ENCODE data around the gene WNT11. TPM values are rescaled to one million over a fixed set of nuclear protein-coding genes. Genes with fewer than 3 reads are reported as not detected.
A peak's percentile ranks its signal among the peaks of the same experiment; 100 is the strongest.

Gene WNT11
- total RNA-seq, 1 donor from 2014 or later = 5.7 TPM

DNA sequence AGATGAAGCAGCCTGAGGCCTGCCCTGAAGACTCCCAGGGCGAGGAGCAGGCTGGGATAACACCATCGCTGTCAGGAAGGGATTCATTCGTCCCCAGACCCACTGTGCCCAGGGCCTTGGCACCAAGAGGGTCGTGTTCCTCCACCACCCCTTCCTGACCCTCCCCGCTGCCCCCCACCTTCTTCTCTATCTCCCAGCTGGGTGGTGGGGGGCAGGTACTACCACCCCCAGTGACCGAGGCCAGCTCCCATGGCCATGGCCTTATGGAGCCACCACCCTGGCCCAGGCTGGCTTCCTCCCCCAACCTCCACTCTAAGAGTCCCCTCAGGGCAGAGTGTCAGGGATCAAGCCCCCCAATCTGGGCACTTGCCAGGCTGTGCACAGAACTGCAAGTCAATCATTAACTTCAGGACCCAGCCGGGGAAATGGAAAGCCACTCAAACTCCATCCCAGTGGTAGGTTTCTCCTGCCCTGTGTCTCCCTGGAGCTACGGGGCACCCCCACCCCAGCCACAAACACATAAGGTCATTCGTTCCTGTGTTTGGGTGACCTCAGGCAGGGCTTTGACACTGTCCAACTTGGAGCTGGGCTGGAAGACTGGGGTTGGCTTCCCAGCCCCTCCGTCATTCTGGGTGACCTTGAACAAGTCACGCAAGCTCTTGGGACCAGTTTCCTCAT is 33.3 kb upstream of the WNT11 start:
- DNase-seq (ENCODE audit: low spot score in 2 of 2) = no peak
- no peak for FAIRE-seq

DNA sequence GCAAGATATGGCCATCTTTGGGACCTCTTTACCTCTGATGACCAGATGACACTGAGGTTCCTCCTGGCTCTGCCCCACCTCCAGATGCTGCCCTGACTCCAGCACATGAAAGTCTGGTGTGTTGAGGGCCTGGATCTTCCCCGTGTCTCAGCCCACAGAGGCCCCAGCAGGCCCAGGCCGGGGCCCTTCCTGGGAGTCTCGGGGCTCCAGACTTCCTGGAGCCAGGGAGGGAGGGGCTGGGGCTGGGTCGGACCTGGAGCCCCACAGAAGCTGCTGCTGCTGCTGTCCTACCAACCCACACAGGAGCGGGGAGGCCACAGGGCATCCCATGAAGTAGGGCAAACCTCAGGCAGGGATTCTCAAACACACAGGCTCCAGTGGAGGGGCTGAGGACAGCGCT is 32.2 kb upstream of the WNT11 start:
- no peak for FAIRE-seq

DNA sequence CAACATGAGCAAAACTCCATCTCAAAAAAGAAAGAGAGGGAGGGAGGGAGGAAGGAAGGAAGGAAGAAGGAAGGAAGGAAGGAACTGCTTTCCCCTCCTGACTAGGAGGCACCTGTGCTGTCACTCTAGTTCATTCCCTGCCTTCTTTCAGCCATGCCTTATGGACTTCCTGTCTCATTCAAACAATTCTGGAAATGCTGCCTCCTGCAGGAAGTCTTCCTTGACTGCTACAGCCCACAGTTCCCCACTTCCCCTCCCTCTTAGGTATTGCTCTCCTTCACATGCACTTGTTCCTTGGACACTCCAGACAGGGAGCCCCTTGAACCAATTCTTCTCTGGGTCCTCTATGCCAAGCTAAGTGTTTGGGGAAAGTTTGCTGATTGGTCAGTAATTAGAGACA is 31.6 kb upstream of the WNT11 start:
- no peak for DNase-seq (ENCODE audit: low spot score in 2 of 2)
- FAIRE-seq = no peak

More for the DNA sequence above, 32.2 kb upstream of the WNT11 start:
- no peak for DNase-seq (ENCODE audit: low spot score in 2 of 2)

DNA sequence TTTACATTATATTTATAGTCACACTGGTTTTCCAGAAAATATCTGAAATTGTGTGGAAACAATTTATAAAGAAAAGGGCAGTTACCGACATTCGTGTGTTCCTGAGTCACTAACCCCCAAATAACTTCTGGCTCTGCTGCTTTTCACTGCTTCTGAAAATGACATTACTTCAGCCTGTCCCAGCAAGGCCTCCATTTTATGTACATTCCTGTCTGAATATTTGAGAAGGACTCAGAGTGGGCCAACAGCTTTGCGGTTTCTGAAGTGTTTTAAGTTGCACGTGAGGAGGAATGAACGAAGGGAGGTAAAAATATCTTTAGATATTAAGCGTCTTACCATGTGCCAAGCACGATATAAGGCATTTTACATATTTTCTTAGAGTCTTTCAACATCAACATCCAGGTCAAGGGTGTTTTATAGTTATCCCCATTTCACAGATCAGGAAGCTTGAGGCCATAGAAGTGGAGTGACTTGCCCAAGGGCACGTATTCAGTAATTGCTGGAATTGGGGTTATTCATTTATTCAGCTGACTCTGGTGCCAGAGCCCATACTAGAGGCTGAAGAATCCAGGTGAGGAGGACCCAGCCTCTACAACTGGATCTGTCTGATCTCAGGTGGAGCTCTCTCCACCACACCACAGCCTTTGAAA is 30.8 kb upstream of the WNT11 start:
- FAIRE-seq = no peak
- DNase-seq (ENCODE audit: low spot score in 2 of 2) = no peak

DNA sequence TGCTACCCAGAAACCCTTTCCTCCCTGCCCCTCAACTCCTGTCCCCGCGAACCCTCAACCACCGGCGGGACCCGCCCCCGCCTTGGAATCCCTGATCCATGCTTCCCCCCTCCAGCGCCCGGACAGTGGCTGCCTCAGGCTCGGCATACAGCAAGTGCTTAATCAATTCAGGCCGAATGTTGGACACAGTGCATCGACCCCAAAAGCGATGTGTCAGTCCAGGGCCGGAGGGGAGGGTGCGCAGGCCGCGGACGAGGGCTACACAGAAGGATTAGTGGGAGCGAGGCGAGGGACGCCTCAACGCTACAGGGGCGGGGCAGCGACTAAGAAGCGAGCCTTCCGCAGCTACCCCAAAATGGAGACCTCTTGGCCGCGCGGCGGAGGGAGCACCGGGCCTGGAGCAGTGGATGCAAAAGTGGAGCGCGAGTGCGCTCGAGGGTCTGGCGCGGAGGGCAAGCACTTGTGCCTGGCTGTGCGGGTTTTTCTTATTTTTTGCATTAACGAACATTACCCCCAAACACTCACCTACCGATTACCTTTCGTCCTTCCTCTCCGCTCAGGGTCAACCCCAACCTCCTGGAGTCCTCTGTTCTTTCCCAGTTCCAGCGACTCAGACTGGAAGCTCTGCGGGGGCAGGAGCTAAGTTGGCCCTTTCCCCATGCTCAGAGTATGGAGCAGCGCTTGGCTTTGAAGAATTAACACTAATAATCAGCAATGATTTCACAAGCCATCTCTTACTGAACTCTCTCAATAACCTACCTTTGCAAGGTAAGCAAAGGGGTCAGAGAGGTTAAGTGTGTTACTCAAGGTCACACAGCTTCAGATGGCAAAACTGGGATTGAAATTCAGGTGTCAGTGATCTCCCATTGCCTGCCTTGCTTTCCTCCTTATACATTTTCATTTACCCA is 30.0 kb upstream of the WNT11 start:
- no peak for FAIRE-seq
- DNase-seq (ENCODE audit: low spot score in 2 of 2) = peak in 1 of 2 donors; percentile 55

DNA sequence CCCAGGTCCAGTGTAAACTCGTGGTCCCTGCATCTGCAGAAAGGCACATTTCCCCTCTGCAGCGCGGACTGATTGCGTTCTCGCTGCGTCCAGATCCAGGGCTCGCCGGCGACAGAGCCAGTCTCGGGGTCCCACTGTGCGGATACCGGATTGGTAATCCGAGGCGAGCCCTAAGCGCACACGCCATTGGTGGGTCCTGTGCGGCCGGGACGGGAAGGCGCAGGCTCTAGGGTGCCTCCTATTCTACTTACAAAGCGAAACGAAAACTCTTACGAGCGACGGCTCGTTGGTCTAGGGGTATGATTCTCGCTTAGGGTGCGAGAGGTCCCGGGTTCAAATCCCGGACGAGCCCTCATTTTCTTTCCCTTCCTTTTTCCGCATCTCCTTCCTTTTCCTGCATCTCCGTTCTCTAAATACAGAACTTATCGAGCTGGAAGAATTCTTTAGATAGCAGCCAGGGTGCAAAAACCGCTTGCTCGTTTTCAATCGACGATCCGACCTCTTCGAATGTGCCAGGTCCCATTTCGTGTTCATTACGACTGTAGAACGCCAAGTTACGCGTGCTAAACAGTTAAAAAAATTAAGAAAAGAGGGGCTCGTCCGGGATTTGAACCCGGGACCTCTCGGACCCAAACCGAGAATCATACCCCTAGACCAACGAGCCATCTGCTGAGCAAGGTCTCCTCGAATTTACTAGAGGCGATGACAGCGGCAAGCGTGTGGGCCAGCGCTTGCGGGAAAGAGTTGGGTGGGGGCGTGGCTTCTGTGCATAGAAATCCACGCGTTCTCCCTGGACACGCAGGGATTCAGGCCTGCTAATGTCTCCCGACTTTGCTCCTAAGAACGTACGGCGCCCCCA is 29.2 kb upstream of the WNT11 start:
- FAIRE-seq = no peak
- peak; percentile 82 to 93 for DNase-seq (ENCODE audit: low spot score in 2 of 2)

DNA sequence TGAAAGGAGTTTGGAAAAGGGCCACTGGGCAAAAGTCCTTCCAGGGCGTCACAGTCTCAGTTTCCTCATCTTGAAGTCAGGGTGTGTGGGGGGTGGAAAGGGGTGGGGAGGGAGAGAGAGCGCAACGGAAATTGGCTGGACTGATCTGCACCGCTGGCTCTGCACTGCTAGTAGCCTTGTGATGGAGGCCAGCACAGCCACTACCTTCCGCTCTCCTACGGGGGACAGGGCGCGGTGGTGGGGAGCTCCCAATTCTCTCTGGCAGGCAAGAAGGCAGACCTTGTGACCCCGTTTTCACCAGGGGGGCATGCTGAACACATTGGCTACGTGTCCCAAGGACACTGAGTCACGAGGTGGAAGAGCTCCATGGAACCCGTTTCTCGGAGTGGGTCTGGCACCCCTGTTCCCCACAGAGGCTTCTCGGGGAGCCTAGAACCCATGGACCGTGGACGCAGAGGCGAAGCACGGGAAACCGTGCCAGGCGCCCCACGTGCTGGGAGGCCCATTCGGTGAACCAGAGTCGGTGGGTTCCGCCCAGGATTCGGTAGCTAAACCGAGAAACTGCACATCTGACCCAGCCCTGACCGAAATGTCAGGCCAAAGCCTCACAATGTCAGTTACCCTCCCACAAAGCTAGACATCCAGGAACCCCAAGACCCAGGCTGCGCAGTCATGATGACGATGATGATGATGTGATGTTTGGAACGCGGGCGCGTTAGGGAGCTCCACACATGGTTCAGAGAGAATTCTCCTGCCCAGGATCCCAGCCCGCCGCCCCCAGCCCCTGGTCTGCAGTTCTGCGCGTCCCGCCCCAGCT is 28.3 kb upstream of the WNT11 start:
- no peak for FAIRE-seq
- peak; percentile 25 to 67 for DNase-seq (ENCODE audit: low spot score in 2 of 2)

DNA sequence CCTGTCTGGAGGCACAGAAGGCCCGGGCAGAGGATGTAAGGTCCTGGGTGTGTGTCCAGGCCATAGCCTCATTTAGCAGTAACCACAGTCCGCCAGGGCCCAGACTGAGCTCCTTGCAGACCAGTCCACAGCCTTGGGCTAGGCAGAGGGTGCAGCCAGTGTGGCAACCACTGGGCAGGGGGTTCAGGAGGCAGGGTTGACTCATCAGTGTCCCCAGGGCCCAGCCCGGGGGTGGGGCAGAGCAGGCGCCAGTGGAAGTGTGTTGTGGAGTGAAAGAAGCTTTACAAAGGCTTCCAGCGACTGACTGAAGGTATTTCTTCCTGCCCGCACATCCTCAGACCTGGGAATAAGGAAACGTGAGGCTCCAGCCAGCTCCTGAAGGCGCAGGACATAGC is 27.7 kb upstream of the WNT11 start:
- peak in 1 of 2 donors; percentile 58 for DNase-seq (ENCODE audit: low spot score in 2 of 2)
- FAIRE-seq = no peak

DNA sequence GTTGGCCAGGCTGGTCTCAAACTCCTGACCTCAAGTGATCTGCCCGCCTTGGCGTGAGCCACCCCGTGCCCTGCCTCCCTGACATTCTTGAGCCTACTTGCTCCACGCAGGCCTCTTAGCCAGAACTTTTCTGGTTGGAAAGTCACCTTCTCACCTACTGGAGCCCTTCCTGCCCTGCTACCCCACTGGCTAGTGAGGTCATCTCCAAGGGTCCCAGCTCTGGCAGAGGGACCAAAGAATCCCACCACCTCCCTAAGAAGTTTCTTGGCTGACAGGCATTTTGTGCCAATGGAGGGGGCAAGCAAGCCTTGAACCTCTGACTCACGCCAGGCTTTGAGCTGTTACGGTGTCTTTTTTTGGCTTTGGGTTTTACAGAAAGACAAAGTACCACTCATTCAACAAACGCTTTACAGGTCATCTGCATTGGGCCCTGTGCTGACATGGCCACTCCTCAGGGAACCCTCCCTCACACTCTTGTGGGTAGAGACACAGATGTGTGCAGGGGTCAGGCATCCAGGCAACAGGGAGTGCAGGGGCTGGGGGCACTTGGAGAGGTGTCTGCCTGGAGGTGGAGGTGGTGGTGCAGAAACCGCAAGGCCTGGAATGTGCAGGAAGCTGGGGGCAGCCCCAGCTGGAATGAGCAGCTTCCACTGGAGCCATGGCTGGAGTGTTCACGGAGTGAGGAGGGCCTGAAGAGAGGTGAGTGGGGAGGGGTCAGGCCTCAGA is 27.1 kb upstream of the WNT11 start:
- FAIRE-seq = no peak
- DNase-seq (ENCODE audit: low spot score in 2 of 2) = no peak

DNA sequence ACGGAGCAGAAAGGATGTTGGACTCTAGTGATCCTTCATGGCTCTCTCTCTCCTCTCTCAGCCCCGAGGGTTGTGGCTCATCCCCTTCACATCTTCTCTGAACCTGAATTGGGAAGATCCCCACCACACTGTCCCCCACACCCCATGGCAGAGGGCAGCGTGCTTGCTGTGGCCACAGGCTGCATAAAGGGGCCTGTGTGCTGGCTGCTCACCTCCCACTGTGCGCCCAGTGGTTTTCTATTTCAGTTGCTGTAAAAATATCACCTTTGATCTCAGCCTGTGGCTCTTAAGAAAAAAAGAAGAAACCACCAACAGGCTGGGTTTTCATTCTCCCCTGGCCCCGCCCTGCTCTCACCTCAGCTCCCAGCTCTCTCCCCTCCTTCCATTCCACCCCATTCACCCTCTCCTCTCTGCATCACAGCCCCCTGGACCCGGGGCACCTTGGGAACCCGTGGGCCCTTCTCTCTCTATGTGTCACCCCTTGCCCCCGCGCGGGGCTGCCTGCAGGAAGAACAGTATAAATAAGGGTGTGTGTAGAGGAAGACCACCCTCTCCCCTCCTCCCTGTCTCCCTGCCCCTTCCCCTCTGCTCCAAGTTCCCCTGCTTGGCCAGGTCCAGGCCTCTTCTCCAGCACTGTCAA is 25.8 kb upstream of the WNT11 start:
- FAIRE-seq = no peak
- DNase-seq (ENCODE audit: low spot score in 2 of 2) = no peak

DNA sequence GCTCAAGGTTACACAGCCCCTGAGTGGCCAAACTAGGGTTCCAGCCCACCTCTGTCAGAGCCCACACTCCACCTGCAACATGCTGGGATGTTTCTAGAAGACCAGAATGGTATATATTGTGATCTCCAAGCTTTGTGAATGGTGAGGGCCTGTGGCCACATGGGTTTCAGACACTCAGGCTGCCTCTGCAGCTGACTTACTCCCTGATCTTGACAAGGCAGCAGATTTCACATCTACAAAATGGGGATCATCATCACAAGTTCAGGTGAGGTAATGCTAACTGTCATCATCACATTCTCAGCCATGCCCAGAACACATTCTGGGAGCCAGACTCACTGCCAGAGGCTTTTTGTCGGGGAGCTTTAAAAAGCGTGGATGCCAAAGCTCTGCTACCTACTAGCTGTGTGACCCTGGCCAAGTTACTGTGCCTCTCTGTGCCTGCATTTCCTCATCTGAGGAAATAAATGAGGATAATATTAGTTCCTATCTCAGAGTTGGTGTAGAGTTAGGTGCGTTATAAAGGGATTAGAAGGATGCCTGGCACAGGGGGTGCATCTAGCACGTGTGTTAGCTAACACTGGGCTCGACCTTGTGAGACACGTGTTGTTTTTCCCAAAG is 24.9 kb upstream of the WNT11 start:
- no peak for FAIRE-seq
- DNase-seq (ENCODE audit: low spot score in 2 of 2) = no peak

DNA sequence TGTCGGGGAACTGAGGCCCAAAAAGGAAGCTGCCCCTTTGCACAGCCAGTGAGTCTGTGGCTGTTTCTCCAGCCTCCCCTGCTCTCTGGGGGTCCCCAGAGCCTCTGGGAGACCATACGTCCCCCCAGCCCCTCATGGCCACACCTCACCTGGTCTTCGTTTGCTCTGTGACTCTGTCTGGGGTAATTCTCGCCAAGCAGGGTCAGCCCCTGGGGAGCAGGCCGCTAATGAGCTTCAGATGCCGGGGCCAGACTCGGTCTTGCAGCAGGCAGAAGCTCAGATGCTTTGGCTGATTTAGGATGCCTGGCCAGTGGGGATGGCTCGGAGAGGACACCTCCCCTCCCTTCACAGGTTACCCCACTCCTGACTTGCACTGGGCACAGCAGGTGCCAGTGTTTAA is 24.1 kb upstream of the WNT11 start:
- DNase-seq (ENCODE audit: low spot score in 2 of 2) (no peak), FAIRE-seq (no peak)

DNA sequence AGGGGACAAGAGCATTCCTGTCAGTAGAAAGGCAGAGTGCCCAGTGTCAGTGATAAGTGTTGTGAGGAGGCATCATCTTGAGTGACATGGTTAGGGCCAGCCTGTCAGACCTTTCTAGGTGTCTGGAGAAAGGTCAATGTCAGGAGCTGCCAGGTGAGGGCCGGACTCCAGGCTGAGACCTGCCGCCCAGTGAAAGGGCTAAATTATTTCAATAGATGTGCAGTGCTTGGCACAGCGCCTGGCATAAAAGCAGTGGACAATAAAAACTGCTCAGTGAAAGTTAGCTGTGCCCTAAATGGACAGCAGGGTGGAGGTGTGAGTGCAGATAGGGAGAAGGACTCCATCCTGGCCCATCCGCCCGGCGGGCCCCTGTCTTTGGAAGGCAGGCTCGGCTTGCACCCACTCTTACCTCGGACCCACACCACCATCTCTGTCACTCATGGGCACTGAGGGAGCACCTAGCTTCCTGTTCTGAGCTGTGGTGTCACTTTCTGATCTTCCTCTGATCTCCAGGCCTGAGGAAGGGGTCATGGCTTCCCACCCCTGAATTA is 23.5 kb upstream of the WNT11 start:
- DNase-seq (ENCODE audit: low spot score in 2 of 2) = no peak
- FAIRE-seq = no peak

DNA sequence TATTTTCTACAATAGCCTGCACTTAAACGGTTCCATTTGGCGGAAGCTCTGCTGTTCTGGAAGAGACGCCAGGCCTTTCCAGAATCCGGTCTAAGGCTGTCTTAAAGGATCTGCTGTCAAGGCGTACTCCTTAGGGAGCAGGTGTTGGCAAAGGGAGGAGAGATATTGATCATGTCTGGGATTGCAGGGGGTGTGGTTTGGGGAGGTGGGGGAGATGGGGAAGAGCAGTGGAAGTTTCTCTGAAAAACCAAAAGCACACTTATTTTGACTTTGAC is 22.5 kb upstream of the WNT11 start:
- DNase-seq (ENCODE audit: low spot score in 2 of 2) (no peak), FAIRE-seq (no peak)

DNA sequence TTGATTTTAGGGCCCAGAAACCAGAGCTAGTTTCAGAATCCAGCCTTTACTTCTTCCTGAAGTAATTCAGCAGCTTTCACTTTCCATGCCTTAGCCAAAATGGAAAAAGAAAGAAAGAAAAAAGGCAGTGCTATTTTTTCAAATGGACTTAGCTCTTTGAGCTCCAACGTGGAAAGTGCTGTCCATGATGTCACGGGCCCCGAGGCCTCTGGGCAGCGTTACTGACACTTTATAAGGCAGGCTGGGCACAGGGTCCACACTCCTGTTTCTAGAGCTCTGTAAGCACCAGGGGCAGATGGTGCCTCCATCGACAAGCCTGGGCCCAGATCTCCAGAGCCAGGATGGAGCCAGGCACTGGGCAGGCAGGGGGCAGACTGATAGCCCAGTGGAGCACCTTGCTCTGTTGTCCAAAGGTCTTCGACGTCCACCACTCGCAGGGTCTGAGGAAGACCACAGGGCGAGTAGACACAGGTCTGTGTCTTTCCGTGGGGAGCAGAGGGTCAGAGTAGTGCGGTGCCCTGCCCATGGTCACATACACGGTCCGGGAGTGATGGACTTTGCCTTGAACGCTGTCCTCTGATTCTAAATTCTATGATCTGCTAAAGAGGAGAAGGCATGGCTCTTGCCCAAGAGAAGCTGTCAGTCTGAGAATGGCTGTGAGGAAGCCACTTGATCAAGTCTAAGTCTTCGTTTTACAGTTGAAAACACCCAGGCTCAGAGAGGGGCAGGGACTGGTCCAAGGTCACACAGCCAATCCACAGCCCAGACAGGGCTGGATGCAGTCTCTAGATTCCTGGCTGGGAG is 22.0 kb upstream of the WNT11 start:
- FAIRE-seq (no peak), DNase-seq (ENCODE audit: low spot score in 2 of 2) (no peak)

DNA sequence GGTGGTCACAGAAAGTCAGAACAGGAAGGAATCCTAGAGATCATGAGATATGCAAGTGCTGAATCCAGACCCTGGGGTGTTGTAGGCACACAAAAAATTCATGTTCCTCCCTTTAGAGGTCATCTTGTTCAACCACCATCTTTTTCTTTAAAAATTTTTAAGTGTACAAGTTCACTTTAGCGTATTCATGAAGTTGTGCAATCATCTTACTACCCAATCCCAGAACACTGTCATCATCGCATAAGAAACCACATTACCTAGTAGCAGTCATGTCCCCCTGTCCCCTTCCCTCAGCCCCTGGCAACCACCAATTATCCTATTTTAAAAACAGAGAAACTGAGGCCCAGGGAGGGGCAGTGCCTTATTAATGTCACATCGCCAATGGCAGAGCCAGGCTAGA is 20.3 kb upstream of the WNT11 start:
- FAIRE-seq (no peak), DNase-seq (ENCODE audit: low spot score in 2 of 2) (no peak)

DNA sequence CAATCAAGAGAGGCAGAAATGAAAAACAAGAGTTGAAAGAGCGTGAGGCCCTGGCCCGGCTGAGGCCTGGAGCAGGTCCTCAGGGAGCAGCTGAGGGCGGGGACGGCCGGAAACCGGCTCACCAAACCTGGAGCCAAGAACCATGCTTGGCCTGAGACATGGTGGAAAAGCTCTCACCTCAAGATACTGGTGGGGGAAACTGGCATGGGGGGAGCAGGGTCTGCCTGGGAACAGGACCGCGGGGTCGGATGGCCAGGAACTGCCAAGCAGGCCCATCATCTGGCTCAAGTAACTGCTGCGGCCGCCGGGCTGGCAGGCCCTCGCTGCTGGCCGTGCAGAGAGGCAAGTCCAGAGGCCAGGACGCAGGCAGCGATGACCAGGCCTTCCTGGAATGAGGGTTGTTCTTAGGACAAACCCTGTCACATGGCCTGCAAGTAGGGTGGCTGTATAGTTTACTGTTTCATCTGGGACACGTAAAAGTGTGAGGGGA is 18.9 kb upstream of the WNT11 start:
- no peak for FAIRE-seq
- no peak for DNase-seq (ENCODE audit: low spot score in 2 of 2)

Data from frontal cortex (tissue), 4 donors.